Epithelial cell of proximal tubule (primary cell): ENCODE results near the gene TIMELESS. TPM values are rescaled to one million over a fixed set of nuclear protein-coding genes. Genes with fewer than 3 reads are reported as not detected.
"Not testable (repeated sequence)": the region's sequence is repeated elsewhere in the genome, so short reads cannot be mapped to it uniquely, and the experiment has no call there.

Source experiments
- DNase-seq: peaks from one replicate; pipeline ENCODE4 v3.0.0-alpha.2; 2011; ENCODE audit warnings: low read depth
- H3K4me3 ChIP-seq: 2 replicates; pipeline ENCODE4 v1.5.1; 2011; ENCODE audit warnings: low read depth, mild to moderate bottlenecking, low read length
- CTCF ChIP-seq: conservative IDR thresholded peaks from 2 replicates; pipeline ENCODE4 v1.5.1; 2012; ENCODE audit warnings: low read depth, mild to moderate bottlenecking, low read length
- total RNA-seq: library from RNA; depleted of rRNA; stranded (reverse); fragments of >200 nt; gene quantifications from 2 replicates; pipeline ENCODE4 v1.2.3, GENCODE V29; 2015

Gene TIMELESS
- 30.2 and 35.0 TPM in 2 replicates for total RNA-seq

- no peak for TF ChIP-seq CTCF
- peak within 1 kb of the TSS; percentile 89 for H3K4me3 ChIP-seq
- no peak for DNase-seq
Measured at GRCh38 chr12:56448860-56449621, at the start of gene TIMELESS. TSS of gene TIMELESS (minus strand) at chr12:56449426. CDS start at chr12:56434170, 15,256 bp downstream.

- DNase-seq, H3K4me3 ChIP-seq: not testable (repeated sequence)
Measured at GRCh38 chr12:56498126-56498902, 49.1 kb upstream of the TIMELESS start.

GRCh38 chr12:56496704-56497103 lies 47.5 kb upstream of the TIMELESS start:
- peak; percentile 31 for TF ChIP-seq CTCF
- not testable (repeated sequence) for H3K4me3 ChIP-seq, DNase-seq

GRCh38 chr12:56494481-56494880 lies 45.3 kb upstream of the TIMELESS start:
- not testable (repeated sequence) for DNase-seq, H3K4me3 ChIP-seq

GRCh38 chr12:56494106-56494415 lies 44.8 kb upstream of the TIMELESS start:
- DNase-seq, H3K4me3 ChIP-seq: not testable (repeated sequence)

- H3K4me3 ChIP-seq, DNase-seq: not testable (repeated sequence)
Measured at GRCh38 chr12:56493409-56494105, 44.3 kb upstream of the TIMELESS start.

- no peak for DNase-seq
- no peak for TF ChIP-seq CTCF
- no peak overlapping the region for H3K4me3 ChIP-seq
Measured at GRCh38 chr12:56490360-56490759, 41.1 kb upstream of the TIMELESS start.

- DNase-seq: no peak
- TF ChIP-seq CTCF: no peak
- H3K4me3 ChIP-seq: peak within 1 kb of the TSS; percentile 61
Measured at GRCh38 chr12:56488041-56488955, 39.1 kb upstream of the TIMELESS start, which contains the start of gene GLS2. TSS of gene GLS2 (minus strand) at chr12:56488161. CDS start at chr12:56488118, 43 bp downstream.
